ENCODE data around the gene IL1RL1. TPM values are rescaled to one million over a fixed set of nuclear protein-coding genes. Genes with fewer than 3 reads are reported as not detected.

The IL1RL1 gene
- total RNA-seq, 1 donor from 2014 or later = not detected

DNA sequence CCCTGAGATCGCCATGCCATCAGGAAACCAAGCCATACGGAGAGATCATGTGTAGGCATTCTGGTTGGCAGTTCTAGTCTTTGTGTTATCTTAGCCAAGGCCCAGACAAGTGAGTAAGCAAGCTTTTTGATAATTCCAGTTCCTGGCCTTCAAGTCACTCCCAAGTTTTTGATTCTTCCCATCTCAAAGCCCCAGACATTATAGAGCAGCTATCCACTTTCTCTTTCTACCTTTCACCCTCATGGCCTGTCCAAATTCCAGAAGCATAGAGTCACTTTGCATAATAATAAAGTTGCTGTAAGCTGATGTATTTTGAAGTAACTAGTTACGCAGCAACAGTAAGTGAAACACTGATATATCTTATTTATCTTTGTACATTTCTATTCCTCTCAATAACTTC lies 26.8 kb upstream of the IL1RL1 start:
- Mint-ChIP-seq H3K4me1 (ENCODE audit: unreplicated experiment) (no peaks in the 10 kb centered on the region), H3K27me3 (ENCODE audit: unreplicated experiment) (peaks cover 33% of the 10 kb centered on the region), H3K4me3 (ENCODE audit: unreplicated experiment) (no peak overlapping the region), H3K36me3 (ENCODE audit: unreplicated experiment) (no peaks in the 10 kb centered on the region), H3K27ac (ENCODE audit: unreplicated experiment) (no peak overlapping the region), H3K9me3 (ENCODE audit: unreplicated experiment) (no peaks in the 10 kb centered on the region)
- TF ChIP-seq, protein P1, sequence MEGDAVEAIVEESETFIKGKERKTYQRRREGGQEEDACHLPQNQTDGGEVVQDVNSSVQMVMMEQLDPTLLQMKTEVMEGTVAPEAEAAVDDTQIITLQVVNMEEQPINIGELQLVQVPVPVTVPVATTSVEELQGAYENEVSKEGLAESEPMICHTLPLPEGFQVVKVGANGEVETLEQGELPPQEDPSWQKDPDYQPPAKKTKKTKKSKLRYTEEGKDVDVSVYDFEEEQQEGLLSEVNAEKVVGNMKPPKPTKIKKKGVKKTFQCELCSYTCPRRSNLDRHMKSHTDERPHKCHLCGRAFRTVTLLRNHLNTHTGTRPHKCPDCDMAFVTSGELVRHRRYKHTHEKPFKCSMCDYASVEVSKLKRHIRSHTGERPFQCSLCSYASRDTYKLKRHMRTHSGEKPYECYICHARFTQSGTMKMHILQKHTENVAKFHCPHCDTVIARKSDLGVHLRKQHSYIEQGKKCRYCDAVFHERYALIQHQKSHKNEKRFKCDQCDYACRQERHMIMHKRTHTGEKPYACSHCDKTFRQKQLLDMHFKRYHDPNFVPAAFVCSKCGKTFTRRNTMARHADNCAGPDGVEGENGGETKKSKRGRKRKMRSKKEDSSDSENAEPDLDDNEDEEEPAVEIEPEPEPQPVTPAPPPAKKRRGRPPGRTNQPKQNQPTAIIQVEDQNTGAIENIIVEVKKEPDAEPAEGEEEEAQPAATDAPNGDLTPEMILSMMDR (IDR thresholded peaks at IDR 0.05) = no peak
- DNase-seq (ENCODE audit: extremely low spot score, unreplicated experiment) = no peak

DNA sequence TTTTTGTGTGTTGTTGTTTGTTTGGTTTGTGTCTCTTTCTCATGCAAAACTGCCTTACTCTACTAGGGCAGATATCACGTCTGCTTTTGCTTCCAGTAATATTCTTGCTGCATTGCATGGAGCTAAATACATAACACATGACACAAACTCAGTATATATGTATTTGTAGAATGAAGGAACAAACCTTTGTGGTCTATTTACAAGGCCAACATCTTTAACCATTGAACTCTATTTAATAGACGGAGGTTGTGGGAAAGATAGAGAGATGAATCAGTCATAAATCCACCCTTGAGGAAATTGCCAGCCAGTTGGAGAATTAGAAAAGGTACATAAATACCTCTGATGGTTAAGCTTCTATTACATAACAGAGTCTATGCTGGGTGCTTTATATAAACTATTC lies 26.0 kb upstream of the IL1RL1 start:
- TF ChIP-seq, protein P1 (IDR thresholded peaks at IDR 0.05) = no peak
- H3K27me3 Mint-ChIP-seq (ENCODE audit: unreplicated experiment) = peaks cover 32% of the 10 kb centered on the region
- H3K4me3 Mint-ChIP-seq (ENCODE audit: unreplicated experiment) = no peak overlapping the region
- no peaks in the 10 kb centered on the region for H3K36me3 Mint-ChIP-seq (ENCODE audit: unreplicated experiment)
- H3K4me1 Mint-ChIP-seq (ENCODE audit: unreplicated experiment) = no peaks in the 10 kb centered on the region
- H3K9me3 Mint-ChIP-seq (ENCODE audit: unreplicated experiment) = no peaks in the 10 kb centered on the region
- DNase-seq (ENCODE audit: extremely low spot score, unreplicated experiment) = no peak
- no peak overlapping the region for H3K27ac Mint-ChIP-seq (ENCODE audit: unreplicated experiment)

DNA sequence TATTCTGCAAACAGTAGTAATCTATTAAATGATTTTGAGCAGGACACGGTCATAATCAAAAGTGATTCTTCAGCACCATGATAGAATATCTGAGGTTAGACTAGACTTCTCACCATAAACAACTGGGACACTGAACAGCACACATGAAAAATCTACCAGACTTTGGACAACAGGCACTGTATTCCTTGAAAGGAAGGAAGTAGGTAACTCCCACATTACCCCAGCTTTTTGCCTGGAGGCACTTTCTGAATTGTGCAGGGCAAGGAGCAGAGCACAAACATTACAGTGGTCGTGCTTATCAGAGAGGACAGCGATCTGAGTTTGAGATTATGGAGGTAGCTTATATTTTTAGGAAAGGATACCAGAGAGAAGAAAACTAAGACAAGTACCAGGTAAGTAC lies 25.3 kb upstream of the IL1RL1 start:
- H3K9me3 Mint-ChIP-seq (ENCODE audit: unreplicated experiment) = no peaks in the 10 kb centered on the region
- no peak for DNase-seq (ENCODE audit: extremely low spot score, unreplicated experiment)
- H3K27ac Mint-ChIP-seq (ENCODE audit: unreplicated experiment) = no peak overlapping the region
- TF ChIP-seq, protein P1 (IDR thresholded peaks at IDR 0.05) = no peak
- no peaks in the 10 kb centered on the region for H3K36me3 Mint-ChIP-seq (ENCODE audit: unreplicated experiment)
- no peaks in the 10 kb centered on the region for H3K4me1 Mint-ChIP-seq (ENCODE audit: unreplicated experiment)
- no peak overlapping the region for H3K4me3 Mint-ChIP-seq (ENCODE audit: unreplicated experiment)
- H3K27me3 Mint-ChIP-seq (ENCODE audit: unreplicated experiment) = peaks cover 33% of the 10 kb centered on the region

DNA sequence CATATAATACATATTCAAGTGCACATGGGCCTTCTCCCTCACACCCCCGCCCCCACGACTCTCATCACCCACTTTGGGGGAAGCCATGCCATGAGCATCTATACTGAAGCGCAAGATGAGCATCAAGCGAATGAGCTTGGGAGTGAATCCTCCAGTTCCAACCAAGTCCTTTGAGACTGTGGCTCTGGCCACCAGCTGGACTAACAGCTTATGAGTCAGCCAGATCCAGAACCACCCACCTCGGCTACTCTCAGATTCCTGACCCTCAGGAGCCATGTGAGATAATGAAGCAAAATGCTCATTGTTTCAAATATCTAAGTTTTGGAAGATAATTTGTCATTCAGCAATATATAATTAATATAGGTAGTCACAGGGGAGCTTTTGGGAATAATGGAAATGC lies 22.2 kb upstream of the IL1RL1 start:
- TF ChIP-seq, protein P1 (IDR thresholded peaks at IDR 0.05) = no peak
- Mint-ChIP-seq H3K27me3 (ENCODE audit: unreplicated experiment) (peaks cover 40% of the 10 kb centered on the region), H3K4me1 (ENCODE audit: unreplicated experiment) (no peaks in the 10 kb centered on the region), H3K9me3 (ENCODE audit: unreplicated experiment) (no peaks in the 10 kb centered on the region), H3K4me3 (ENCODE audit: unreplicated experiment) (no peak overlapping the region), H3K36me3 (ENCODE audit: unreplicated experiment) (no peaks in the 10 kb centered on the region), H3K27ac (ENCODE audit: unreplicated experiment) (no peak overlapping the region)
- no peak for DNase-seq (ENCODE audit: extremely low spot score, unreplicated experiment)

DNA sequence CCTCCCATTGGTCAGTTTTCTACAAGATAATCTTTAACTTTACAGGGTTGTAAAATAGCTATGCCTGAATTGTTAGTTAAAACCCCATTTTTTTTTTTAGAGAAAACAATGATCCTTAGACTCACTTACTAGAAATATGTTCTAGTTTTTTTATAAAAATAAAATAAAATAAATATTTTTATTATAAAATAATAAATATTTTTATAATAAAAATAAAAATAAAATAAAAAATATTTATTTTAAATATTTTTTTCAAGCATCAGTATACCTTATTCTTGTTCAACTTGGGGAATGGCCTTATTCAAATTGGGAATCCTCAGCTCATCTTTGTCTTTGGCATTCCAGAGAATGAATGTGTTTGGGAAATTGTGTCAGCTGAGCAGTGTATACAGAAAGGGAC lies 20.8 kb upstream of the IL1RL1 start:
- Mint-ChIP-seq H3K27me3 (ENCODE audit: unreplicated experiment) (peaks cover 46% of the 10 kb centered on the region), H3K9me3 (ENCODE audit: unreplicated experiment) (no peaks in the 10 kb centered on the region), H3K4me1 (ENCODE audit: unreplicated experiment) (no peaks in the 10 kb centered on the region), H3K36me3 (ENCODE audit: unreplicated experiment) (no peaks in the 10 kb centered on the region), H3K4me3 (ENCODE audit: unreplicated experiment) (no peak overlapping the region), H3K27ac (ENCODE audit: unreplicated experiment) (no peak overlapping the region)
- DNase-seq (ENCODE audit: extremely low spot score, unreplicated experiment) = no peak
- TF ChIP-seq, protein P1 (IDR thresholded peaks at IDR 0.05) = no peak

All from osteocyte (in vitro differentiated cells).